Activated CD4-positive, alpha-beta T cell treated with anti-CD3 and anti-CD28 coated beads, Interleukin-2, amount 50 U/mL, for 4 hours (primary cell): ENCODE data around the gene UIMC1.
"Not testable (repeated sequence)": the region's sequence is repeated elsewhere in the genome, so short reads cannot be mapped to it uniquely, and the experiment has no call there.

Experiments used
- DNase-seq, 2 experiments: peaks; one replicate each; pipeline ENCODE4 v3.0.0-alpha.2; 2020

UIMC1 gene

GRCh38 chr5:177006265-177006972 is at the start of gene UIMC1:
UIMC1 (minus strand) TSS chr5:177006779; CDS start chr5:176982615, 24,164 bp downstream.
- DNase-seq = peak; percentile 88

- no peak for DNase-seq
These were observed 42.7 kb upstream of the UIMC1 start for GRCh38 chr5:177049285-177049684.

DNA sequence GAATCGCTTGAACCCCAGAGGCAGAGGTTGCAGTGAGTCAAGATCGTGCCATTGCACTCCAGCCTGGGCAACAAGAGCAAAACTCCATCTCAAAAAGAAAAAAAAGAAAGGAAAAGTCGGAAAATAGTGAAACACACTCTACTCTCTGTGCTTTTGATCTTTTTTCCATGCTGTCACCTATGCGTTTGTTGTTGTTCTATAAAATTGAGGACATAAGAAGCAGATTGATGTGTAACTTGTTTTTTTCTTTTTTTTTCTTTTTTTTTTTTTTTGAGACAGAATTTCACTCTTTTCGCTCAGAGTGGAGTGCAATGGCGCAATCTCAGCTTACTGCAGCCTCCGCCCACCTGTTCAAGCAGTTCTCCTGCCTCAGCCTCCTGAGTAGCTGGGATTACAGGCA is 42.0 kb upstream of the UIMC1 start:
- DNase-seq = not testable (repeated sequence)

DNA sequence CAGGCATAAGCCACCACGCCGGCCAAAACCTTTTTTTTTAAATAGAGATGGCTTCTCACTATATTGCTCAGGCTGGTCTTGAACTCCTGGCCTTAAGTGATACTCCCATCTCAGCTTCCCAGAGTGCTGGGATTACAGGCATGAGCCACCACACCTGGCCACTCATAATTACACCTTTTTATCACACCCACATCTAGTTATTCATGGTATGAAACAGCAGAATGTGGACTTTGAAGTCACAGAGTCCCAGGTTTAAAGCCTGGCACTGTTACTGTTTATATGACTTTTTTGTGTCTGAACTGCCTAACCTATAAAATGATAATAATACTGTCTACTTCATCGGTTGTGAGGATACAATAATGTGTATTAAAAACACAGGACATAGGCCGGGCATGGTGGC is 39.1 kb upstream of the UIMC1 start:
- no peak for DNase-seq

DNA sequence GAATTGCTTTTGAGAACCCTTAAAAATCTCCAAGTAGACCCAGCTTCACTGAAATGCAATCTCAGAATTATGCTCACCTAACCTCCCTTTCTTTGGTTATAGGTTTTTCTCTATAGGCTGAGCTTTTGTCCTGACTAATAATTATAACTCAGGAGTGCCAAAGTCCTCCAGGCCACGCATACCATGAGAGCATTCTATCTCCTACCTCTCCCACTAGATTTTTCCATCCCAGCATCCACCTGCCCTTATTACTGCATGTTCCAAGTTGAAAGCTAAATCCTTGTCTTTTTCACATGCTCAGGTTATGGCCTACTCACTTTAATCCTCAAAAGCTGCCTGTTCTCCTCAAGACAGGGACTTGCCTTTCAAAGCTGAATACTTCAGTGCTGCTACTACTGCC is 38.1 kb upstream of the UIMC1 start:
- no peak for DNase-seq

DNA sequence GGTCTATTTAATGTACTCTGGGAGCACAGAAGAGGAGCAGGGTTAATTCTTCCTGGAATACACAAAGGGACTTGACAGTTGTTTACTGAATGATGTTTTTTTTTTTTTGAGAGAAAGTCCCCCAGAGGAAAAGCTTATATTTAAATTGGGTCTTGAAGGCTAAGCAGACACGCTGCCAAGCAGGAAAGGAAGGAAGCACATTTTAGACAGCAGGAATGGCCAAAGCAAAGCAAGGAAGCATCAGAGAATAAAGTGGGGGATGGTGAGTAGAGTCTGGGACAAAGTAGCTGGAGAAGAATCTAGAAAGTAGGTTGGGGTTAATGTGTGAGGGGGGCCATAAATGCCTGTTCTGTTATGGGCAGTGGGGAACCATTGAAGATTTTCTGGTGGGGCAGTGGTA is 37.4 kb upstream of the UIMC1 start:
- no peak for DNase-seq

DNA sequence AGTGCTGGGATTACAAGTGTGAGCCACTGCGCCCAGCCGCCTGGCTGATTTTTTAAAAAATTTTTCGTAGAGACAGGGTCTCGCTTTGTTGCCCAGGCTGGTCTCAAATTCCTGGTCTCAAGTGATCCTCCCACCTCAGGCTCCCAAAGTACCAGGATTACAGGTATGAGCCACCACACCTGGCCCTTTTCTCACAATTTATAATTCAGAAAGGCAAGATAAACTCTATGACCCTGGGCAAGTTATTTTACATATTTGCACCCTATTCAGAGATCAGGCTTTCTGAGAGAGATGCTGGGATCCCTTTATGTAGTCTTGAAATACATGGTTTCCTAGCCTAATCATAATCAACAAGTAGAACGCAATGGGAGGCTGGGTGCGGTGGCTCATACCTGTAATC is 36.5 kb upstream of the UIMC1 start:
- DNase-seq = no peak

DNA sequence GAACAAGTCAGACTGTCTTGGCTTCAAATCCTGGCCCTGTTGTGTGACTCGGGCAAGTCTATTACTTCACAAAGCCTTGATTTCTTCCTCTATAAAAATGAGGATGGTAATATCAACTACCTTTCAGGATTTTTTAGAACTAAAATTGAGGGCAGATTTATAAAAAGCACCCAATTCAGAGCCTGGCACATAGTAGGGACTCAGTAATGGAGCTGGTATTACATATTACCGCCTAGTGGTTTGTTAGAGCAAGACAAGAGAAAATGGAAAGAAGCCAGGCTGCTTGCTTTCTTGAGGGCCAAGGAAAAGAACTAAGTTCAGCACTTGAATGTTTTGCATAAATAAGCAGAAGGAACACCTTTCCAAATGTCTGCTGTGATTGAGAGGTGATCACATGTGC is 35.4 kb upstream of the UIMC1 start:
- DNase-seq = no peak

GRCh38 chr5:177040814-177041420 is 34.3 kb upstream of the UIMC1 start:
- DNase-seq = no peak

DNA sequence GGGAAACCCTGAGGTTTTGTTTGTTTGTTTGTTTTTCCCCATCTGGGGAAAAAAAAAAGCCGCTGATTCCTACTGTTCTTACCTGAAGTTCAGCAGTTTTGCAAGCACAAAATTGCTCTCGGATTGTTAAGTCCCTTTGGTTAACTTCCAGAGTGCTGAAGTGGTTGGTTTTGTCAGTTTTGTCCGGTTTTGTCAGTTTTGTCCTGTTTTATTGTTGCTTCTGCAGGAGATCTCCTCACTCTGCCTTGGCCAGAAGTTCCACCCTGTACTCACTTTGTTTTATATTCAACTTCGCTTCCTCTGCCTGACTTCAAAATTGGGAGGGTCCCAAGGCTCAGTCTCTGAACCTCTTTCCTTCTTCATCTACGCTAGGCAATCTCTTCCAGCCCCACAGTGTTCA is 30.3 kb upstream of the UIMC1 start:
- no peak for DNase-seq

GRCh38 chr5:177036443-177036842 is 29.9 kb upstream of the UIMC1 start:
- DNase-seq = no peak

DNA sequence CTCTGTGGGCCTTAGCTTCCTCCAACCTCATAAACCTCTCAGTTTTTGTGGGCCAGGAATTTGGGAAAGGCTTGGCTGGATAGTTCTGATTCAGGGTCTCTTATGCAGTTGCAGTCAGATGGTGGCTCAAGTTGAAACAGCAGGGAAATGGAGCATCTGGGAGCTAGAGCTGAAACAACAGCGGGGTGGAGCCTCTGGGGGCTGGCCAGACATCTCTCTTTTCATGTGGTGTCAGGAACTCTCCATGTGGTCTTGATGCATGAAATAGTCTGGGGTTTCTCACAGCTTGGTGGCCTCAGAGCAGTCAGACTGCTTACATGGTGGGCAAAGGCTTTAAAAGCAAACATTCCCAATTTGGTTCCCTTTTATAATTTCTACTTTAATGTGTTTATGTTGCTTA is 29.4 kb upstream of the UIMC1 start:
- DNase-seq = no peak

GRCh38 chr5:177029498-177029897 is 22.9 kb upstream of the UIMC1 start:
- DNase-seq = no peak

DNA sequence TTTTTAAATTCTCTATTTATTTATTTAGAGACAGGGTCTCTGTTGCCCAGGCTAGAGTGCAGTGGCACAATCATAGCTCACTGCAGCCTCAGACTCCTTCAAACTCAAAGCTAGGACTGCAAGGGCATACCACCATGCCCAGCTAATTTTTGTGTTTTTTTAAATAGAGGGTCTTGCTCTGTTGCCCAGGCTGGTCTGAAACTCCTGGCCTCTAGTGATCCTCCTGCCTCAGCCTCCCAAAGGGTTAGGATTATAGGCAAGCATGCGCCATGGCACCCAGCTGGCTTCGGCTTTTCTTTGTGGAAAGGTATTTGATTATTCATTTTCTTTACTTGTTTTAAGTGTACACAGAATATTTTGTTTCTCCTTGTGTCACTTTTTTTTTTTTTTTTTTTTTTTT is 21.1 kb upstream of the UIMC1 start:
- DNase-seq = no peak

- DNase-seq = no peak
These were observed 18.6 kb upstream of the UIMC1 start for GRCh38 chr5:177025101-177025601.

DNA sequence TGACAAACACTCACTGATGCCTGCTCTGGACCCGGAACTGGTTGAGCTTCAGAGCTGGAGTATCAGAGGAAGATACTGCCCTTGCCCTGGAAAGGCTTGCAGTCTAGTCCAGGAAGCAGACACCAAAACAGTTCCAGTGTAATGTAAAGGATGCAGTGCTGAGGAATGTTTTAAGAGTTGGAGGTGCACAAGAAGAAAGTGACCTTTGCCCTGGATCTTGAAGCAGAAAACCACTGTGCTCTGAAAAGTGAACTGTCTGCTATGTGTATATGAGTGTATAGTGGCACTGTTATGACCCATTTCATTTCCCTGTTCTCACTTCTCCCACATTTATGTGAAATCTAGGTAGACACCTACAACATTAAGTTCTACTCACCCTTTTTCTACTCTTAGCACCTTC is 18.0 kb upstream of the UIMC1 start:
- no peak for DNase-seq

GRCh38 chr5:177023303-177023664 is 16.7 kb upstream of the UIMC1 start:
- DNase-seq = no peak

GRCh38 chr5:177022386-177023302 is 16.1 kb upstream of the UIMC1 start, which contains the start of gene ZNF346:
ZNF346 (plus strand) TSS chr5:177022696; CDS start chr5:177022739, 43 bp downstream.
- peak; percentile 89 to 90 for DNase-seq

- no peak for DNase-seq
These were observed 13.5 kb upstream of the UIMC1 start for GRCh38 chr5:177020033-177020432.

DNA sequence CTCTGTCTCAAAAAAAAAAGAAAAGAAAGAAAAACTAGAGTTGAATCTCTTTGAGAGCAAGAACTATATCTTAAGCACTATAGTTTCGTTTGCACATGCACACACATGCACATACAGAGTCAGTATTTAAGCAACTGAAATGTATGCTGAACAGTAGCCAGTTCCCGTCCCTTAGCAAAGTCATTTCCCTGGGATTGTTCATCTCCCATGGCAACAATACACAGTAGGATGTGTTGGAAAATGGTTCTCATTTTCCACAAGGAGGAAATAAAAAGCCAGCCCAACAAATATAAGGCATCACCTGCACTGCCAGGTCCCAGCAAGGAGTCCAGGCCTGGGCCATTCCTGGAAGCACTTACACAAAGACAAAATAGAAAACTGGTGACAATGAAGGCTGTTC is 11.8 kb upstream of the UIMC1 start:
- DNase-seq = no peak

GRCh38 chr5:177015156-177015555 is 8.6 kb upstream of the UIMC1 start:
- no peak for DNase-seq

DNA sequence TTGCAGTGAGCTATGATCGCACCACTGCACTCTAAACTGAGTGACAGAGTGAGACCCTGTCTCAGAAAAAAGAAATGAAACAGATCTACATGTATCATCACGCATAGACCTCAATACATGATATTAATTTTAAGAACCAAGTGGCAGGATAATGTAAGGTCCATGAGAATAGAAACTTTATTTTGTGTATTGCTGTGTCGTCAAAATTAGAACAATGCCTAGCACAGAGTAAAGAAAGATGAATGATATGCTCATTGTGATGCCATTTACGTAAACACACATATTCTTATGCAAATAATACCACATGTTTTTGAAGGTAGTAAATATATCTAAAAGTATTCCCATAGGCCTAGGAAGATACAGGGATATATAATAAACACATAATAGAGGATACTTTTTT is 3.6 kb upstream of the UIMC1 start:
- DNase-seq = no peak

DNA sequence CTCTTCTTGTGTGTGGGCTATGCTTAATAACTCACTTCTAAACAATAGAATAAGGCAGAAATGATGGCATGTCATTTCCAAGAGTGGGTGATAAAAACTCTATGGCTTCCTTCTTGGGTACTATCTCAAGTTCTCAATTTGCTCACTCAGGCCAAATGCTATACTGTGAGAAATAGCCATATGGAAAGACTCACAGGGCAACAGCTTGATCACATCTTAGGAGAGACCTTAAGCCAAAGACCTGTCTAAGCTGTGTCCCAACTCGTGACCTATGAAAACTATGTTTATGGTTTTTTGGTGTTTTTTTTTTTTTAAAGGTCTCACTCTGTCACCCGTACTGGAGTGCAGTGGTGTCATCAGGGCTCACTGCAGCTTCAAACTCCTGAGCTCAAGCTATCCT is 2.1 kb upstream of the UIMC1 start:
- no peak for DNase-seq
